GM18505 (cell line): ENCODE measurements around the gene CNTNAP2.

Experiments used
- ATAC-seq: cut with Tn5 transposase; IDR thresholded peaks from one replicate; pipeline ENCODE4 v1.9.1; 2021; ENCODE audit not compliant: unreplicated experiment
- POLR2A ChIP-seq: IDR thresholded peaks from 4 replicates; pipeline ENCODE4 v1.6.1; 2011; ENCODE audit warnings: borderline replicate concordance; ENCODE audit not compliant: insufficient read depth, insufficient read length; ENCODE audit errors: extremely low read depth

The CNTNAP2 gene

GRCh38 chr7:146397141-146397540 is 280.5 kb downstream of the CNTNAP2 start:
- TF ChIP-seq POLR2A, result no peak
- no peak for ATAC-seq

GRCh38 chr7:146401939-146402338 is 285.3 kb downstream of the CNTNAP2 start:
- ATAC-seq, result no peak
- TF ChIP-seq POLR2A, result no peak

DNA sequence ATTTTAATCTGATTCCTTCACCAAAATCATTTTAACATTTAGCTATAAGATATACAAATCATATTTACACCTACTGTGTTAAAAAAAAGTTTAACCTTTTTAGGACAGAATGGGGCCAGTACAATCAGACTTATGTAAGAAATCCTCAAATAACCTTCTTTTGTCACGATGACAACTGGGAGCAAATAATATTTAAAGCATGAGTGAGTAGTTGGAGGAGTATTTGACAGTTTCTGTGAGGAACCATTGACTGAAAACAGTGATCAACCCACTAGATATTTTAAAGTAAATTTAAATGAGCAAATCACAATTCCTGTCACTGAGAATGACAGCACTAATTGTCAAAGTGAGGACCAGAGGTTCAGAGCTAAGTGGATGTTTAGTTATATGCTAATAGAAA is 289.1 kb downstream of the CNTNAP2 start:
- no peak for TF ChIP-seq POLR2A

GRCh38 chr7:146411975-146412374 is 295.4 kb downstream of the CNTNAP2 start:
- no peak for TF ChIP-seq POLR2A
- ATAC-seq, result no peak

More for the DNA sequence above, 289.1 kb downstream of the CNTNAP2 start:
- no peak for ATAC-seq

DNA sequence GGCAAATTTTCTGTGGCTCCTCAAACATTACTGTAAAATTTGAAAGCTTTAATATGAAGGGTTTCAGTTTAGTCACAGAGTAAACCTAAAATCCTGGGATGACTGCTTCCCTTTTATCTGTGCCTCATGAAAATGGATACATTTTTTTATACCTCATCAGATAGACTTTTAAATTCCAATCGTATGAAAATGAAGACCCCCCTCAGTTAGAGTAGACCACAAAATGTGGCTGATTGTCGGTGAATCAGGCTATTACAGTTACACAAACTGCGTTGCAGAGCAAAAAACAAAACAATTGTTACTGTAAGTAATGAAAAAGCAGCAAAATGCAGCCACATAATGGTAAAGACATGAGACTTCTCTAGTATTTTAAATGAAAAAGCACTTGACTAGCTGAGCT is 296.2 kb downstream of the CNTNAP2 start:
- no peak for ATAC-seq
- TF ChIP-seq POLR2A, result no peak

DNA sequence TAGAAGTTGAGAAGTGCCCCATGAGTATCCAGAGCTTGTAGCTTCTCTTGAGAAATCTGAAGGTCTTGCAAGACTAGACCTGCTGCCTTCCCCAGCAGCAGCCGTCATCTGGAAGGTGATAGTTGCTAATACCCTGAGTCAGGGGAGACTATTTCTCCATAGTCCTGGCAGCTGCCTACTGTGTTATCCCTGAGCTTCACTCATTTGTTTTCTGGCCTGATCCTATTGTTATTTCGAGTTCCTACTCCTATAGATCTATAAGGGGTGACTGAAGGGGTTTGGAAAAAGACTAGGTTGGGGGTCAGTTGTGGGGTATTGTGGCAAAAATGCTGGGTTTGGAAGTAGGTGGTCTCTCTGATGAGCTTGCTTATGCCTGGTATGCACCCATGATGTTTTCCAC is 297.8 kb downstream of the CNTNAP2 start:
- no peak for TF ChIP-seq POLR2A
- no peak for ATAC-seq

- no peak for TF ChIP-seq POLR2A
- ATAC-seq, result no peak
Observed at GRCh38 chr7:146414937-146415336, 298.3 kb downstream of the CNTNAP2 start.

GRCh38 chr7:146417176-146417575 is 300.6 kb downstream of the CNTNAP2 start:
- no peak for TF ChIP-seq POLR2A
- no peak for ATAC-seq

GRCh38 chr7:146423446-146423845 is 306.8 kb downstream of the CNTNAP2 start:
- no peak for TF ChIP-seq POLR2A
- ATAC-seq, result no peak

DNA sequence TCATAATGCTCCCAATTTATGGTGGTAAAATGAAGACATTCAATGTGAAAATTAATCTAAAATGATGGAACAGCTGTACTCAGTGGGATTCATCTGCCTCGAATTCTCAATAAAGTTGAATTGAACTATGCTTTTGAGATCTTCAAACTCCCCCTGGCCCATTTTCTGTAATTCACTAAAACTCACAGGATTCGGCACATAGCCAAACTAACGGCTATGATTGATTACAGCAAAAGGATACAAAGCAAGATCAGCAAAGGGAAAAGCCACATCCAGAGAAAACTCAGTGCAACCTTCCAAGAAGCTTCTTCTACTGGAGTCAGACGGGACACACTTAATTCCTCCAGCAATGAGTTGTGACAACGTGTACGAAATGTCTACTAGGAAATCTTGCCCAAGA is 307.5 kb downstream of the CNTNAP2 start:
- no peak for ATAC-seq

DNA sequence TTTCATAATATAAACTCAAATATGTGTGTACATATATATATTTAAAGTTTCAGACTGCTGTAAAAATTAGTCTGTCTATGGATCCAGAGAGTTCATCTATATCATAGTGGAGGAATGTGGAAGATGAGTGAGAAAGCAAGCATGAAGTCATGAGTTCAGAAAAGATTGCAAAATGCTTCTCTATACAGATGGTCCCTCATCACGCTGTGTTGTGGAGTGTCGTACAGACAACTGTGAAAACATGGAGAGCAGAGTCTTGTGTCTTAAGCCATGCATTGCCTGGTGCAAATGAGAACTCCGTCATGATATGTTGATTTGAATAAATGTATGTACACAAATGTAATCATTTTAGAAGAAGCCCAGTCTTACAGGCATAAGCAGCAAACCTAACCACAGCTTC is 316.9 kb downstream of the CNTNAP2 start:
- no peak for ATAC-seq

More for the DNA sequence above, 307.5 kb downstream of the CNTNAP2 start:
- TF ChIP-seq POLR2A, result no peak

DNA sequence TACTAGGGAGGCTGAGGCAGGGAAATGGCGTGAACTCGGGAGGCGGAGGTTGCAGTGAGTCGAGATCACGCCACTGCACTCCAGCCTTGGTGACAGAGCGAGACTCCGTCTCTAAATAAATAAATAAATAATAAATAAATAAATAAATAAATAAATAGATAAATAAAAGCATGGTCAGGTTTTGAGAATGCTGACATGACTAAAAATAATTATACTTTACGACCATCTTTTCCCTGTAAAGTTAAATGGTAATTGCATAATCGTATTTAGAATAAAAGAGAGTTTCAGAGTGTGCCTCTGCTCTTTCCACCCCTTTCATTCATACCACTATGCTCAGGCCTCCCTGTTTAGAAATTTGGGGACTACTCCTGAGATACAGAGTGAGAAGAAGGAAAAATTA is 326.5 kb downstream of the CNTNAP2 start:
- no peak for TF ChIP-seq POLR2A
- ATAC-seq, result no peak

More for the DNA sequence above, 316.9 kb downstream of the CNTNAP2 start:
- TF ChIP-seq POLR2A, result no peak

GRCh38 chr7:146449625-146450024 is 333.0 kb downstream of the CNTNAP2 start:
- ATAC-seq, result no peak
- TF ChIP-seq POLR2A, result no peak

GRCh38 chr7:146455091-146455655 is 338.6 kb downstream of the CNTNAP2 start:
- TF ChIP-seq POLR2A, result no peak
- ATAC-seq, result no peak

DNA sequence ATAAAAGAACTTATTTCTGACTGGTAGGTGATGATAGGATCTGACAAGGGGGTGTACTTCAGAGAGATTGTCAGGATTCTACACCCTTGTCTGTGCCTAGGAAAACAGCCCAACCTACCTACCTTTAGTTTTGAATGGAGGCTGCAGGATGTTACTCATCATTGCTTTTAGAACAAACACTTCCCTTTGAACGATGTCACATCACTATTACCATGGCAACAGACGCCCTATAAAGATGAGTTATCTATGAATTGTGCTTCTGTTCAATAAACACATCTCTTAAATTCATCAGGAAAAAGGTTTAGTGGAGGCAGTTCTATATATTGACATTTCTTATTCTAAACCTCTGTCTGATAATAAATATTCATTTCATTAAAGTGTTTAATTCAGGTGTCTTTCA is 362.4 kb downstream of the CNTNAP2 start:
- no peak for ATAC-seq
- no peak for TF ChIP-seq POLR2A
